Lower lobe of right lung (tissue), 2 donors: Measurements from ENCODE around the gene SCGB1A1. TPM values are rescaled to one million over a fixed set of nuclear protein-coding genes. Genes with fewer than 3 reads are reported as not detected.
"Not testable (repeated sequence)": the region's sequence is repeated elsewhere in the genome, so short reads cannot be mapped to it uniquely, and the experiment has no call there.

ENCODE experiments used
- ATAC-seq, 2 donors: fragments of 200-7000 bp; cut with Tn5 transposase; one replicate each; pipeline ENCODE4 v1.9.1; 2020 to 2022; ENCODE audit warnings: mild to moderate bottlenecking in 2 of 2, moderate library complexity in 2 of 2
- DNase-seq: peaks from one replicate; pipeline ENCODE4 v3.0.0-alpha.2; 2020
- H3K27ac ChIP-seq: fragments of 200-600 bp; one replicate; pipeline ENCODE4 v1.8.0; 2022
- H3K27me3 ChIP-seq: fragments of 200-600 bp; one replicate; pipeline ENCODE4 v1.8.0; 2022; ENCODE audit warnings: low read depth
- H3K36me3 ChIP-seq: fragments of 200-600 bp; one replicate; pipeline ENCODE4 v1.8.0; 2022; ENCODE audit warnings: mild to moderate bottlenecking
- H3K4me1 ChIP-seq: fragments of 200-600 bp; one replicate; pipeline ENCODE4 v1.8.0; 2022
- H3K4me3 ChIP-seq: fragments of 200-600 bp; one replicate; pipeline ENCODE4 v1.8.0; 2022; ENCODE audit warnings: mild to moderate bottlenecking
- H3K9me3 ChIP-seq: fragments of 200-600 bp; one replicate; pipeline ENCODE4 v1.8.0; 2022
- intact Hi-C: fragments of 100-400 bp; cut with DNase I; formaldehyde crosslinking; loops from one replicate; pipeline ENCODE4 v1.11.0; 2022
- total RNA-seq: library from RNA; stranded (reverse); fragmentation: NEBNext Ultra II Directional; extraction: Animal tissue kit (Norgen Biotek cat#: 25700); gene quantifications from one replicate; pipeline ENCODE4 v1.2.1, GENCODE V29; 2021
- TF ChIP-seq, protein P1 (sequence below): fragments of 200-600 bp; IDR thresholded peaks from one replicate; pipeline ENCODE4 v1.8.0; 2022; ENCODE audit warnings: antibody characterized with exemption, mild to moderate bottlenecking
- donor health status: DM: no; HTN: yes; CAD: no; lungs with severe emphysema.

SCGB1A1 gene
- total RNA-seq, 1 donor from 2014 or later, result 3,364 TPM

- peak; percentile 6 to 24 for ATAC-seq
- Histone ChIP-seq H3K27me3 (no peaks in the 10 kb centered on the region), H3K4me1 (peaks cover 47% of the 10 kb centered on the region), H3K9me3 (no peaks in the 10 kb centered on the region), H3K27ac (peak overlapping the region; percentile 93), H3K4me3 (peak overlapping the region; percentile 49), H3K36me3 (no peaks in the 10 kb centered on the region)
- TF ChIP-seq, protein P1, sequence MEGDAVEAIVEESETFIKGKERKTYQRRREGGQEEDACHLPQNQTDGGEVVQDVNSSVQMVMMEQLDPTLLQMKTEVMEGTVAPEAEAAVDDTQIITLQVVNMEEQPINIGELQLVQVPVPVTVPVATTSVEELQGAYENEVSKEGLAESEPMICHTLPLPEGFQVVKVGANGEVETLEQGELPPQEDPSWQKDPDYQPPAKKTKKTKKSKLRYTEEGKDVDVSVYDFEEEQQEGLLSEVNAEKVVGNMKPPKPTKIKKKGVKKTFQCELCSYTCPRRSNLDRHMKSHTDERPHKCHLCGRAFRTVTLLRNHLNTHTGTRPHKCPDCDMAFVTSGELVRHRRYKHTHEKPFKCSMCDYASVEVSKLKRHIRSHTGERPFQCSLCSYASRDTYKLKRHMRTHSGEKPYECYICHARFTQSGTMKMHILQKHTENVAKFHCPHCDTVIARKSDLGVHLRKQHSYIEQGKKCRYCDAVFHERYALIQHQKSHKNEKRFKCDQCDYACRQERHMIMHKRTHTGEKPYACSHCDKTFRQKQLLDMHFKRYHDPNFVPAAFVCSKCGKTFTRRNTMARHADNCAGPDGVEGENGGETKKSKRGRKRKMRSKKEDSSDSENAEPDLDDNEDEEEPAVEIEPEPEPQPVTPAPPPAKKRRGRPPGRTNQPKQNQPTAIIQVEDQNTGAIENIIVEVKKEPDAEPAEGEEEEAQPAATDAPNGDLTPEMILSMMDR, result no peak
- DNase-seq, result no peak
- intact Hi-C loops, result no loop called here
Observed at GRCh38 chr11:62444835-62445234, 26.0 kb downstream of the SCGB1A1 start.

DNA sequence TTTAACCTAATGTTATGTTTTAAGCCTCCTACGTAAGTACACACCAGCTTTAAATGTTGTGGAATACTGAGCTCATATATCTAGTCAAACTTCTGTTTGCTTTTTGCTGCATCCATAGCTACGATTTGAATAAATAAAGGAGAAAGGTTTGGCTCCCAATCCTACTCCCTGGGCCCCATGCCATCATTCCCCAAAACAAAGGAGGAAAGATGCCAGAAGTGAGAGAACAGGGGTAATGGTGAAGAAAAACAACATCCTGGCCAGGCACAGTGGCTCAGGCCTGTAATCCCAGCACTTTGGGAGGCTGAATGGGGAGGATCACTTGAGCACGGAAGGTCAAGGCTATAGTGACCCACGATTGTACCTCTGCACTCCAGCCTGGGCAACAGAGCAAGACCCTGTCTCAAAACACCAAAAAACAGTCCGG lies 26.5 kb downstream of the SCGB1A1 start:
- Histone ChIP-seq H3K4me3 (no peak overlapping the region), H3K27ac (peak overlapping the region; percentile 93), H3K4me1 (peaks cover 42% of the 10 kb centered on the region), H3K27me3 (no peaks in the 10 kb centered on the region), H3K9me3 (no peaks in the 10 kb centered on the region), H3K36me3 (no peaks in the 10 kb centered on the region)
- DNase-seq, result no peak
- TF ChIP-seq, protein P1, result no peak
- intact Hi-C loops, result no loop called here
- peak in 1 of 2 donors; percentile 43 for ATAC-seq

- Histone ChIP-seq H3K4me1 (peaks cover 36% of the 10 kb centered on the region), H3K9me3 (no peaks in the 10 kb centered on the region), H3K36me3 (no peaks in the 10 kb centered on the region), H3K27me3 (no peaks in the 10 kb centered on the region), H3K4me3 (no peak overlapping the region), H3K27ac (peak overlapping the region; percentile 93)
- TF ChIP-seq, protein P1, result no peak
- DNase-seq (no peak), ATAC-seq (no peak)
- intact Hi-C loops, result no loop called here
Observed at GRCh38 chr11:62446091-62446490, 27.3 kb downstream of the SCGB1A1 start.

GRCh38 chr11:62449451-62449851 lies 30.6 kb downstream of the SCGB1A1 start:
- H3K27me3 ChIP-seq, result no peaks in the 10 kb centered on the region
- no peak overlapping the region for H3K27ac ChIP-seq
- no peaks in the 10 kb centered on the region for H3K9me3 ChIP-seq
- H3K36me3 ChIP-seq, result no peaks in the 10 kb centered on the region
- peaks cover 20% of the 10 kb centered on the region for H3K4me1 ChIP-seq
- no peak overlapping the region for H3K4me3 ChIP-seq
- no peak for ATAC-seq
- intact Hi-C loops, result no loop called here
- TF ChIP-seq, protein P1, result no peak
- no peak for DNase-seq

GRCh38 chr11:62449912-62450311 lies 31.1 kb downstream of the SCGB1A1 start:
- H3K27me3 ChIP-seq, ATAC-seq, DNase-seq, H3K9me3 ChIP-seq, H3K27ac ChIP-seq, intact Hi-C loops, H3K4me3 ChIP-seq, H3K36me3 ChIP-seq: not testable (repeated sequence)
- H3K4me1 ChIP-seq, result peaks cover 16% of the 10 kb centered on the region

GRCh38 chr11:62450543-62451240 lies 31.9 kb downstream of the SCGB1A1 start:
- no peaks in the 10 kb centered on the region for H3K36me3 ChIP-seq
- TF ChIP-seq, protein P1, result no peak
- peaks cover 8% of the 10 kb centered on the region for H3K4me1 ChIP-seq
- H3K4me3 ChIP-seq, result no peak overlapping the region
- no peaks in the 10 kb centered on the region for H3K9me3 ChIP-seq
- DNase-seq (no peak), ATAC-seq (no peak)
- H3K27ac ChIP-seq, result no peak overlapping the region
- intact Hi-C loops, result no loop called here
- no peaks in the 10 kb centered on the region for H3K27me3 ChIP-seq
